Left lobe of liver (tissue), 2 donors: ENCODE data around the gene LGALS3BP. TPM values are rescaled to one million over a fixed set of nuclear protein-coding genes. Genes with fewer than 3 reads are reported as not detected.

Source experiments
- ATAC-seq: fragments of 200-7000 bp; cut with Tn5 transposase; one replicate; pipeline ENCODE4 v1.9.1; 2020; ENCODE audit warnings: mild to moderate bottlenecking, moderate library complexity
- DNase-seq: peaks from one replicate; pipeline ENCODE4 v3.0.0-alpha.2; 2020; ENCODE audit warnings: low spot score
- total RNA-seq: library from RNA; stranded (reverse); gene quantifications from one replicate; pipeline ENCODE4 v1.2.1, GENCODE V29; 2021
- donor health status: DM: no; HTN: no; CAD: no; lungs with moderate emphysema.
- donor health status: DM: no; HTN: yes; CAD: no.

LGALS3BP gene
- total RNA-seq, 1 donor from 2014 or later, result 141 TPM

DNA sequence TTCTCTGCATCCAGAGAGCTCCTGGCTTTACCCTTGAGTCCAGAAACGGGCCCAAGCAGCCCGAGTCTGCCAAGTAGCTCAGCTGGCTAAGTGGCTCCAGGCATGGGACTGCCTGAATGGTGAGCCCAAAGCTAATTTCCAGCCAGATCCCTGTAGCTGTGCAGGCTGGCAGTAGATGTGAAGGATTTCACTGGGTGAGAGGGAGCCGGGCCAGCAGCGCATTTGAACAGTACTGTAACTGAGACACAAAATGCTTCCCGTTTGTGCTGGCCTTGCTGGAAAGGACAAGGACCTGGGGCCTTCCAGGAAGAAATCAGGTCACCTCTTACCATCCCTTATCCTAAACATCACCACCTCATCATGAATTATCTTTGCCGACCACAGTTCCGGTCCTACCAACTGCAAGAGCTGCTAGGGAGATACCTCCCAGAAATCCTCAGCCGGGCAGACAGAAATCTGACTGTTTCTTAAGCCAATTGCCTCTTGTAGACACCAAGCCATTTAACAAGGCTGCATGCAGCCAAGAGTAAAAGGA is 58.2 kb downstream of the LGALS3BP start:
- no peak for DNase-seq
- no peak for ATAC-seq

Other genes starting within 250 kb of the LGALS3BP start
- 32.1 TPM for gene CYTH1, start 197.7 kb downstream of the LGALS3BP start, total RNA-seq
- gene USP36, start 139.1 kb downstream of the LGALS3BP start, total RNA-seq, result 21.8 TPM
- 0.33 TPM for gene CEP295NL, start 76.7 kb downstream of the LGALS3BP start, total RNA-seq
- 26.4 TPM for gene TIMP2, start 54.5 kb downstream of the LGALS3BP start, total RNA-seq
- 20.4 TPM for gene CANT1, start 29.8 kb upstream of the LGALS3BP start, total RNA-seq
- gene C1QTNF1, start 44.2 kb upstream of the LGALS3BP start, total RNA-seq, result 15.5 TPM
- gene ENGASE, start 94.9 kb upstream of the LGALS3BP start, total RNA-seq, result 47.9 TPM